RWPE1 (cell line): ENCODE results near the gene CDON.
A peak's percentile ranks its signal among the peaks of the same experiment; 100 is the strongest.

Experiments
- CTCF ChIA-PET: fragments of 350-600 bp; sonication (Branson Sonifier 250); formaldehyde crosslinking; extraction: SDS; loops from one replicate; lab custom pipeline; 2021; lab: Yijun Ruan, JAX
- POLR2A ChIA-PET: fragments of 400-600 bp; formaldehyde crosslinking; extraction: SDS; loops from one replicate; lab custom pipeline; 2020; ENCODE audit warnings: antibody characterized with exemption; ENCODE audit not compliant: low non-redundant PET; lab: Yijun Ruan, JAX
- DNase-seq: peaks from one replicate; pipeline ENCODE4 v3.0.0; 2012; ENCODE audit warnings: low spot score
- H3K27ac ChIP-seq: fragments of 450-650 bp; 2 replicates; pipeline ENCODE4 v1.5.1; 2017
- TF ChIP-seq, protein P1 (sequence below): fragments of 450-650 bp; conservative IDR thresholded peaks from 2 replicates; pipeline ENCODE4 v1.5.1; 2017; ENCODE audit warnings: low read depth, mild to moderate bottlenecking

CDON gene, protein sequence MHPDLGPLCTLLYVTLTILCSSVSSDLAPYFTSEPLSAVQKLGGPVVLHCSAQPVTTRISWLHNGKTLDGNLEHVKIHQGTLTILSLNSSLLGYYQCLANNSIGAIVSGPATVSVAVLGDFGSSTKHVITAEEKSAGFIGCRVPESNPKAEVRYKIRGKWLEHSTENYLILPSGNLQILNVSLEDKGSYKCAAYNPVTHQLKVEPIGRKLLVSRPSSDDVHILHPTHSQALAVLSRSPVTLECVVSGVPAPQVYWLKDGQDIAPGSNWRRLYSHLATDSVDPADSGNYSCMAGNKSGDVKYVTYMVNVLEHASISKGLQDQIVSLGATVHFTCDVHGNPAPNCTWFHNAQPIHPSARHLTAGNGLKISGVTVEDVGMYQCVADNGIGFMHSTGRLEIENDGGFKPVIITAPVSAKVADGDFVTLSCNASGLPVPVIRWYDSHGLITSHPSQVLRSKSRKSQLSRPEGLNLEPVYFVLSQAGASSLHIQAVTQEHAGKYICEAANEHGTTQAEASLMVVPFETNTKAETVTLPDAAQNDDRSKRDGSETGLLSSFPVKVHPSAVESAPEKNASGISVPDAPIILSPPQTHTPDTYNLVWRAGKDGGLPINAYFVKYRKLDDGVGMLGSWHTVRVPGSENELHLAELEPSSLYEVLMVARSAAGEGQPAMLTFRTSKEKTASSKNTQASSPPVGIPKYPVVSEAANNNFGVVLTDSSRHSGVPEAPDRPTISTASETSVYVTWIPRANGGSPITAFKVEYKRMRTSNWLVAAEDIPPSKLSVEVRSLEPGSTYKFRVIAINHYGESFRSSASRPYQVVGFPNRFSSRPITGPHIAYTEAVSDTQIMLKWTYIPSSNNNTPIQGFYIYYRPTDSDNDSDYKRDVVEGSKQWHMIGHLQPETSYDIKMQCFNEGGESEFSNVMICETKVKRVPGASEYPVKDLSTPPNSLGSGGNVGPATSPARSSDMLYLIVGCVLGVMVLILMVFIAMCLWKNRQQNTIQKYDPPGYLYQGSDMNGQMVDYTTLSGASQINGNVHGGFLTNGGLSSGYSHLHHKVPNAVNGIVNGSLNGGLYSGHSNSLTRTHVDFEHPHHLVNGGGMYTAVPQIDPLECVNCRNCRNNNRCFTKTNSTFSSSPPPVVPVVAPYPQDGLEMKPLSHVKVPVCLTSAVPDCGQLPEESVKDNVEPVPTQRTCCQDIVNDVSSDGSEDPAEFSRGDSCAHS (N-terminal part only)

DNA sequence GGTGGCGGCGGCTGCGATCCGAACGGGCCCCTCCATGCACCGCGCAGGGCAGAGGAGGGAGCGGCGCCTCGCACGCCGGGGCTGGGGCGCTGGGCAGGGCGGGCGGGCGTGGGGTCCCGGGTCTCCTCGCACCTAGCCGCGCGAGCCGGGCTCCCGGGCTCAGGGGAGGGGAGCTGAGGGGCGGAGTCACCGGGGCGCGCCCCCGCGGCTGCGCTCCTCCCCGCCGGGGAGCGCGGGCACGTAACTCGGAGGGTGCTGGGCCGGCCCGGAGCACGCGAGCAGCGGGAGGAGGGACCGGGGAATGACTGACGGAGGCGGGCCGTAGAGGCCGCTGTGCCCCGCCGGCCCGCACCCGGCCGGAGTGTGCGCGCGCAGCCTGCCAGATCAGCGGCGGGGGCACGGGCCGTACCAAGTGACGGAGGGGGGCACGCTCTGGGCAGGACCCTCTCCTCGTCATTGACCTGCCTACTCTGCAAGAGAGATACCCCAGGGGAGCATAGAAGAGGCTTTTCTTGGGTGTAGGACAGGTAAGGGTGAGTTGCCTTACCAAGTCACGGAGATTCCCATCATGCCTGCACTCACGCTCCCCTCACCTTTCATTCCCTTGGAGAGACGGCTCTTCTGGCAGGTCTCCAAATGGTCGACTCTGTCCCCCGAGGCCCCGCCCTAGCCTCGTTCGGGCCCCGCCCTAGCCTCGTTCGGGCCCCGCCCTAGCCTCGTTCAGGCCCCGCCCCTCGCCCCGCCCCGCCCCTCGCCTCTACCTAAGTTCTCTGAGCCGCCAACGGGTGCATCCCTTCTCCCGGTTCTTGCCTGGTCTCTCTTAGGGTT lies at the start of gene CDON:
Gene CDON, minus strand, starts transcription at position 188 of the 828 bp plus-strand sequence. CDS start 39,390 bp downstream, outside the sequence.
- peak; percentile 100 for DNase-seq
- peak within 1 kb of the TSS; percentile 82 for H3K27ac ChIP-seq
- TF ChIP-seq, protein P1, sequence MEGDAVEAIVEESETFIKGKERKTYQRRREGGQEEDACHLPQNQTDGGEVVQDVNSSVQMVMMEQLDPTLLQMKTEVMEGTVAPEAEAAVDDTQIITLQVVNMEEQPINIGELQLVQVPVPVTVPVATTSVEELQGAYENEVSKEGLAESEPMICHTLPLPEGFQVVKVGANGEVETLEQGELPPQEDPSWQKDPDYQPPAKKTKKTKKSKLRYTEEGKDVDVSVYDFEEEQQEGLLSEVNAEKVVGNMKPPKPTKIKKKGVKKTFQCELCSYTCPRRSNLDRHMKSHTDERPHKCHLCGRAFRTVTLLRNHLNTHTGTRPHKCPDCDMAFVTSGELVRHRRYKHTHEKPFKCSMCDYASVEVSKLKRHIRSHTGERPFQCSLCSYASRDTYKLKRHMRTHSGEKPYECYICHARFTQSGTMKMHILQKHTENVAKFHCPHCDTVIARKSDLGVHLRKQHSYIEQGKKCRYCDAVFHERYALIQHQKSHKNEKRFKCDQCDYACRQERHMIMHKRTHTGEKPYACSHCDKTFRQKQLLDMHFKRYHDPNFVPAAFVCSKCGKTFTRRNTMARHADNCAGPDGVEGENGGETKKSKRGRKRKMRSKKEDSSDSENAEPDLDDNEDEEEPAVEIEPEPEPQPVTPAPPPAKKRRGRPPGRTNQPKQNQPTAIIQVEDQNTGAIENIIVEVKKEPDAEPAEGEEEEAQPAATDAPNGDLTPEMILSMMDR, result no peak
- POLR2A ChIA-PET, result interaction anchor here (0.5 kb wide), 1 partner anchor 796 kb away, joined by 3 read pairs; no protein-coding TSS in a partner anchor
- CTCF ChIA-PET, result interaction anchor here (1.1 kb wide), 1 partner anchor 123 kb away, joined by 5 read pairs; no protein-coding TSS in a partner anchor

DNA sequence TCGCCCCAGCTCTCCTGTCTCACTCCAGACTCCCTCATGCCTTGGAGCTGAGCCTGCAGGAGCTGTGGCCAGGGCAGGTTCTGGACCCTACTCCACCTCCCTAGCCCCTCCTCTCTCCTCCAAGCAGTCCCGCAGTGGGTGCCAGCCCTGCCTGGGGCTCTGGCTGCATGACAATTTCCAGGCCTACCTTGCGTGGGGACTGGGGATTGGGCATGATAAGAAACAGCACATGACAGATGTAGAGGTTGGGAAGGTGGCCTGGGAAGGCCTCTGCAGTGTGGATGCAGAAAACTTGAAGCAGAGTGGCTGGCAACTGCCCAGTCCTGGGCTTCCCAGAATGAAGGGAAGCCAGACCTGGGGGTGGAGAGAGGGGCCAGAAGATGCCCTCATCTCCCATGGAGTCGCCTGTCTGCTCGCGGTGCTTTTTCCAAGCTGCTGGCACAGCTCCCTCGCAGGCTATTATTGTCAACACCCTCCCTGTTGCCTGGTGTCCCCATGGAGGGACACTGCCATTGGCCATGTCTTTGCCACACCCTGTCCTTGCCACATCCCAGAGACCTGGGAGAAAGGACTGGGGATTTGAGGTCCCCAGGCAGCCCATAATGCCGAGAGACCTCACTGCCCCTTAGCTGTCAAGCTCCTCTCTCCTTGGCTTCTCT lies 48.9 kb upstream of the CDON start:
- H3K27ac ChIP-seq, result no peak overlapping the region
- ChIA-PET POLR2A (no interaction called here), CTCF (no interaction called here)
- TF ChIP-seq, protein P1, result no peak
- no peak for DNase-seq

DNA sequence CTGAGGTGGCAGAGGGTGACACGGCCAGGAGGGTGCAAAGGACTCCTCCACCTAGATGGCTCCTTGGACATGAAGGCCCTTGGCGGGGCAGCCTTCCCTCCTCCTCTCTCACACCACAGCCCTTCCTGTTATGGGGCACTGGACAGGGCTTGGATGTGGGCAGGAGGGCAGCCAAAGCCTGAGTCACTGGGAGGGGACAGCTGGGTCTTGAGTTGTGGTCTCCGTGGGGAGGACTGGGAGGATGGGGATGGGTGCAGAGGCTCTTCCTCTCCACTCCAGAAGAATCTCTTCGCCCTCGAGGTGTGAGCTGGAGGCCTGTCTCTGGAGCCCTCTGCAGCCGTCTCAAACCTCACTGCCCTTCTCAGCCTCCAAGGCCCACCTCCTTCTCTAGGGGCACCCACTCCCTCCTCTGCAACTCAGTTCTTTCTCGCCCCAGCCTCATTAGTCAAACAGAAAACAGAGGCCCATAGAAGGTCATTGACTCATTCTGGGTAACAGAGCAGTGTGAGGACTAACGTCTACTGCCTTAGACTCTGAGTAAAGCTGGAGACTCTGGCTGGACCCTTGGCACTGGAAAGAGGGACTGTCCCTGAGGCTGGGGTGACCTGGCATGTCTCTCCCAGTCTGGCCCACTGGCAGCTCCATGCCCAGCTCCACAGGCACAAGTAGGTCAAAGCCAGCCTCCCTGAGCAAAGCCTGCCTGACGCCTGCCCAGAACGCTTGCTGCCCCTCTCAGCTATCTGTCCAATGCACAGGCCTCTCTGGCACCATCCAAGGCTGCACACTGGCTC lies 47.5 kb upstream of the CDON start:
- H3K27ac ChIP-seq, result no peak overlapping the region
- TF ChIP-seq, protein P1, result no peak
- CTCF ChIA-PET, result interaction anchor here (0.6 kb wide), 1 partner anchor 9 kb away, joined by 4 read pairs; no protein-coding TSS in a partner anchor
- POLR2A ChIA-PET, result no interaction called here
- no peak for DNase-seq

DNA sequence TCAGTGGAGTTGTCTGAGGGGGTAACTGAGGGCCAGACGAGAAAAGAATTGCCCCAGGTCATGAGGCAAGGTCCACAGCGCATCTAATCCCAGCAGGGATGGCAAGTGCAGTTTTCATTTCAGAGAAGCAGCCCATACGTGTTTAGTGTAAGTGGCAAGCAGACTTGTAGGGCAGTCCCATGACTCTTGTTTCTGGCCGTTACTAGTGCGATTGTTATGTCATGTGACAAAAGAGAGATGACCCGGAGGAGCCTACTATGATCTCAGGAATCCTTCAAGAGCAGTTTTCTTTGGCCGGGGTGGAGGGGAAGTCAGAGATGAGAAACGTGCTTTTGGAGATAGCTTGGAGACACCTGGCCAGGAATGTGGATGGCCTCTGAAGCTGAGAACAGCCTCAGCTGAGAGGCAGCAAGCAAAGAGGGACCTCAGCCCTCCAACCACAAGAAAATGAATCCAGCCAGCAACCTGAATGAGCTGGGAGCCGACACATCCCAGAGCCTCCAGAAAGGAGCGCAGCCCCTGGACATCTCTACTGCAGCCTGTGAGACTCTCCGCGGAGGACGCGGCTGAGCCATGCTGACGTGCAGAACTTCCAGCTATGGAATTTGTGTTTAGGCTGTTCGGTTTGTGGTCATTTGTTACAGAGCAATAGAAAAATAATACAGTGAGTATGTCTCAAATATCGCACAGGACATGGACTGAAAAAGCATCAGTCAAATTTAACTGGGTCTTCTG lies 44.1 kb upstream of the CDON start:
- POLR2A ChIA-PET, result no interaction called here
- DNase-seq, result no peak
- TF ChIP-seq, protein P1, result no peak
- CTCF ChIA-PET, result interaction anchor here (0.7 kb wide), 1 partner anchor 84 kb away, joined by 3 read pairs; no protein-coding TSS in a partner anchor
- H3K27ac ChIP-seq, result no peak overlapping the region

DNA sequence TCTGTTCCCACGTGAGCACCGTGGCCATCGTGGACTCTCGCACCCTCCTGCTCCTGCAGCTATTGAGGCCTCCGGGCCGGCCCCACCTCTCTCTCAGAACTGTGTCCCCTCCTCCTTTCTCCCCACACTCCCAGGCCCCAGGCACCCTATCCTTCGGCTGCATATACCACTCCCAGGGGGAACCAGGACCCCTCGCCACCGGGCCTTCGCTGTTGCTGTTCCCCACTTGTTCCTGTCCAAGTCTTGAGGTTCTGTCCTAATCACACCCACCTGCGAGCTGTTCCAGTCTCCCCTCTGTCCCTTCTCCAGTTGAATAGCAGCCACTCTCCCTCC lies 43.0 kb upstream of the CDON start:
- CTCF ChIA-PET, result no interaction called here
- H3K27ac ChIP-seq, result no peak overlapping the region
- POLR2A ChIA-PET, result no interaction called here
- TF ChIP-seq, protein P1, result no peak
- no peak for DNase-seq
